Bronchial epithelial cell (primary cell): ENCODE measurements around the gene CFAP161. TPM values are rescaled to one million over a fixed set of nuclear protein-coding genes. Genes with fewer than 3 reads are reported as not detected.

ENCODE experiments used
- DNase-seq: peaks from one replicate; pipeline ENCODE4 v3.0.0-alpha.2; 2010; ENCODE audit warnings: low read depth
- FAIRE-seq: peaks from 2 replicates; lab custom pipeline; 2011; peaks lifted over from hg19 to GRCh38; lab: Jason Lieb, UNC
- H3K27me3 ChIP-seq: 2 replicates; pipeline ENCODE4 v1.5.1; 2011; ENCODE audit warnings: low read length; ENCODE audit not compliant: control insufficient read depth, insufficient read depth
- H3K36me3 ChIP-seq: 2 replicates; pipeline ENCODE4 v1.5.1; 2011; ENCODE audit warnings: low read length; ENCODE audit not compliant: control insufficient read depth, insufficient read depth
- H3K4me3 ChIP-seq: 2 replicates; pipeline ENCODE4 v1.5.1; 2011; ENCODE audit warnings: mild to moderate bottlenecking, low read depth, low read length, control low read depth
- total RNA-seq: library from RNA; depleted of rRNA; stranded (reverse); fragments of >200 nt; gene quantifications from 2 replicates; pipeline ENCODE4 v1.2.1, GENCODE V29; 2014
- TF ChIP-seq, protein P1 (sequence below): IDR thresholded peaks from 2 replicates; pipeline ENCODE4 v1.5.1; 2011; ENCODE audit warnings: mild to moderate bottlenecking, moderate library complexity, low read length, control low read depth, inconsistent platforms; ENCODE audit not compliant: insufficient read depth, severe bottlenecking

Gene CFAP161
- total RNA-seq, 1 donor from 2014 or later: 0.26 TPM

DNA sequence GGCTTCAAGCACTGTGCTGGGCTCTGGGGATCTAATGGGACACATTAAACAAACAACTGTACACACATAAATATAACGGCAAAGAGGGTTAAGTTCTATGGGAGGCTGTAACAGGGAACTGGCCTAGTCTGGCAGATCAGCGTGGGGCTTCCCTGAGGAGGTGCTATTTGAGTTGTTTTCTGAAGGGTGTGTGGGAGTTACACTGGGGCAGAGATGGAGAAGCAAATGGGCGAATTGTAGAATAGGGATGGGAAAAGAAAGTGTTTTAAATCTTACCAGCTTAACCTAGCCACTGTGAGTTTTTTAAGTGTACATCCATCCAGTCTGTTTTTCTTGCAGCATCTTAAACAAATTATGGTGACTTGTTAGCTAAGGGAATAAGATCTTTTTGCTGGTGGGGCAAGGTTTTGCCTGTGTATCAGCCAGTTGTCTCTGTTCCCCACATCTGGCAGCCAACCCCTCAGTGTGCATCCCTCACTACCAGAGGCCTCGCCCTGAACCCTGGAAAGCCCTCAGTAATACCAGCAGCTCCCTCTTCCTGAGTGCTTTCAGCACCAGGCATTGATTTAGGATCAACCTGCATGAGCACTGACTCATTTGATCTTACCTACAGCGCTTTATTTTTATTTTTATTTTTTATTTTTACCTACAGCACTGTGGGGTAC is 51.7 kb downstream of the CFAP161 start:
- no peak for FAIRE-seq
- TF ChIP-seq, protein P1, sequence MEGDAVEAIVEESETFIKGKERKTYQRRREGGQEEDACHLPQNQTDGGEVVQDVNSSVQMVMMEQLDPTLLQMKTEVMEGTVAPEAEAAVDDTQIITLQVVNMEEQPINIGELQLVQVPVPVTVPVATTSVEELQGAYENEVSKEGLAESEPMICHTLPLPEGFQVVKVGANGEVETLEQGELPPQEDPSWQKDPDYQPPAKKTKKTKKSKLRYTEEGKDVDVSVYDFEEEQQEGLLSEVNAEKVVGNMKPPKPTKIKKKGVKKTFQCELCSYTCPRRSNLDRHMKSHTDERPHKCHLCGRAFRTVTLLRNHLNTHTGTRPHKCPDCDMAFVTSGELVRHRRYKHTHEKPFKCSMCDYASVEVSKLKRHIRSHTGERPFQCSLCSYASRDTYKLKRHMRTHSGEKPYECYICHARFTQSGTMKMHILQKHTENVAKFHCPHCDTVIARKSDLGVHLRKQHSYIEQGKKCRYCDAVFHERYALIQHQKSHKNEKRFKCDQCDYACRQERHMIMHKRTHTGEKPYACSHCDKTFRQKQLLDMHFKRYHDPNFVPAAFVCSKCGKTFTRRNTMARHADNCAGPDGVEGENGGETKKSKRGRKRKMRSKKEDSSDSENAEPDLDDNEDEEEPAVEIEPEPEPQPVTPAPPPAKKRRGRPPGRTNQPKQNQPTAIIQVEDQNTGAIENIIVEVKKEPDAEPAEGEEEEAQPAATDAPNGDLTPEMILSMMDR: no peak

DNA sequence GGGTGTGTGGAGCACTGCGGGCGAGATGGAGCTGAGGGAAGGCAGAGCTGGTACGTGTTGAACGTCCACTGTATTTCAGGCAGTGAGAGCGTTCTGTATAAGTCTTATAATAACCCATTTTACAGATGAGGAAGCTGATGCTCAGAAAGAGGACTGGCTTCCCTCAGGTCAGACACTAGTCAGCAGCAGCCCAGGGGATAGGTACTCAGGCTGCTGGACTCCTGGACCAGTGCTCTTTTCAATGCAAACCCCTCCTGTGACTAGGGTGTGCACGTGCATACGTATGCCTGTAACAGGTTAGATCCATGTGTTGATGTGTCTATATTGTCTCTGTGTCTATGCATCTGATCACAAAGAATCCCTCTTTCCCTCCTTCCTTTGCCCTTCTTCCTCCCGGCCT is 54.3 kb downstream of the CFAP161 start:
- FAIRE-seq: no peak
- TF ChIP-seq, protein P1: no peak
- Histone ChIP-seq H3K4me3 (no peak overlapping the region), H3K27me3 (no peaks in the 10 kb centered on the region), H3K36me3 (no peaks in the 10 kb centered on the region)
- DNase-seq: no peak

More for the DNA sequence above, 51.7 kb downstream of the CFAP161 start:
- Histone ChIP-seq H3K27me3 (peaks cover 2% of the 10 kb centered on the region), H3K36me3 (no peaks in the 10 kb centered on the region), H3K4me3 (no peak overlapping the region)
- DNase-seq: no peak

DNA sequence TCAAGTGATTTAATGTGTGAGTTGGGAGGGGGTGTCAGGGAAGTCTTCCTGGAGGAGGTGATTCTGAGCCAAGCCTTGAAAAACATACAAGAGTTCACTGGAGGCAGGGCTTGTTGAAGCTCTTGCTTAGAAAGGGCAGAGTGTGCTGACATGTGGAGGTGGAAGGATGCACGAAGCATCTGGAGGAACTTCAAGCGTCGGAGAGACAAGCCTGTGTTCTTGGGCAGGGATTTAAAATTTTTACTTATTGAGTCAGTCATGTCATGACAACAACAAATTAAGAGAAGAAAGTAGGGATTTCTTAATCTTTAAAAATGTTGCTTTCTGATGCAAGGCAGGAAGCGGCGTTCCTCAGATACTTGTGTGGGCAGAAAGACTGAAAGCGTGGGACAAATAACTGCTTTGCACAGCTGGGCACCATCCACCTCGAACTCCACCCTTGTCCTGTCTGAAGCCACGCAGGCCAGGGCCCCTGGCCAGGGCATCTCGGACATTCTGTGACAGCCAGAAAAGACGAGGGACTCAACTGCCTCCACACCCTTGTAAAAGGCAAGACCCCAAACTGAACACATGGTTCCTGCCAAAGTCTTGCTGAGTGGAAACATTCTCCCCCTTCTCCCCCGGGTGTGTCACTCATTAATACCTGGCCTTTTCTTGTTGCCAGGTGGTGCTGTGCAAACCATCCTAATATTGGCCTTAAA is 55.7 kb downstream of the CFAP161 start:
- Histone ChIP-seq H3K36me3 (no peaks in the 10 kb centered on the region), H3K4me3 (no peak overlapping the region), H3K27me3 (no peaks in the 10 kb centered on the region)
- FAIRE-seq (no peak), DNase-seq (no peak)
- TF ChIP-seq, protein P1: no peak

DNA sequence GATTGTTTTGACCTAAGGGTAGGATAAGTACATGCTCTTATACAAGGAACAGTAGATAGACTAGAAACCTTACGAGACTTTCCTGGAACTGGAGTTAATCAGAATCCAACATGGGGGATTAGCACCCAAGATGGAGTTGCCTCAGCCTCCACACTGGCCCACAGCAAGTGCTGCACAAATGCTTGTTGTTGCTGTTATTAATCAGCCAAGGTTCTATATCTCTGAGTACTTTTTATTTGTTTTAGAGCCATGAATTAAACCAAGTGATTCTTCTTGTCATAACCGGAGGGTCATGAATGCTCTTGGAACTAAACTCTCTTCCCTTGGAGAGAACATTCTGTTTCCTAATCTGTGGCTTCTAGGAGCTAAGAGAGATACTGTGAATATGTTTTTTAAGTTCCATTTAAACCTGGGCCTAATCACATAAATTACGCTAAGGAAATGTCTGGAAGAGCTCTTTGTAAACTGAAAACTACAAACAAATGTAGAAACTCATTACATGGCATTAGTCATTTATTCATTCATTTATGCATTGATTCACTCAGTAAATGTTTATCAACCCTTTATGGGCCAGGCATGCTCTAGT is 56.9 kb downstream of the CFAP161 start:
- H3K27me3 ChIP-seq: no peaks in the 10 kb centered on the region
- TF ChIP-seq, protein P1: no peak
- DNase-seq: no peak
- H3K4me3 ChIP-seq: no peak overlapping the region
- H3K36me3 ChIP-seq: no peaks in the 10 kb centered on the region
- no peak for FAIRE-seq

DNA sequence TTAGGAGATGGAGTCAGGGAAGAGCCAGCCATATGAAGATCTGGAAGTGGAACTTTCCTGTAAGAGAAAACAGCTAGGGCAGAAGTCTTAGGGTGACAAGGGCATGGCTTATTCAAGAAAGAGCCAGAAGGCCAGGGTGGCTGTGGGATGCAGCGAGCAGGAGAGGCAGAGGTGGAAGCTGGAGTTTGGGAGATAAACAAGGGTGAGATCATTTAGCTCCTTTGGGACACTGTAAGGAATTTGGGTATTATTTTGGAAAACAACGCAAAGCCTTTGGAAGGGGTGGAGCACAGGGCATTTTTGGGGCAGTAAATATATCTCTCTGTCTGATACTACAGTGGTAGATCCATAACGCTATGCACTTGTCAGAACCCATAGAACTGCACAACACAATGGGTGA is 57.6 kb downstream of the CFAP161 start:
- Histone ChIP-seq H3K36me3 (no peaks in the 10 kb centered on the region), H3K4me3 (no peak overlapping the region), H3K27me3 (peaks cover 2% of the 10 kb centered on the region)
- FAIRE-seq (no peak), DNase-seq (no peak)
- TF ChIP-seq, protein P1: no peak
